C4-2B (cell line): ENCODE data around the gene MLLT3.

Experiments
- CTCF ChIP-seq: fragments of 450-650 bp; conservative IDR thresholded peaks from 2 replicates; pipeline ENCODE4 v1.5.1; 2017; ENCODE audit warnings: mild to moderate bottlenecking
- ZFX ChIP-seq: fragments of 450-650 bp; IDR thresholded peaks from 2 replicates; pipeline ENCODE4 v1.6.1; 2017

- TF ChIP-seq CTCF, result no peak
- TF ChIP-seq ZFX, result no peak
Observed at GRCh38 chr9:20479419-20480155, 142.7 kb downstream of the MLLT3 start.
